ENCODE measurements around the gene RPL29. TPM values are rescaled to one million over a fixed set of nuclear protein-coding genes. Genes with fewer than 3 reads are reported as not detected.

The RPL29 gene
- total and polyA plus RNA-seq, 2 of the 4 experiments (the other 2 are of a cell fraction): 2,081 to 2,126 TPM

DNA sequence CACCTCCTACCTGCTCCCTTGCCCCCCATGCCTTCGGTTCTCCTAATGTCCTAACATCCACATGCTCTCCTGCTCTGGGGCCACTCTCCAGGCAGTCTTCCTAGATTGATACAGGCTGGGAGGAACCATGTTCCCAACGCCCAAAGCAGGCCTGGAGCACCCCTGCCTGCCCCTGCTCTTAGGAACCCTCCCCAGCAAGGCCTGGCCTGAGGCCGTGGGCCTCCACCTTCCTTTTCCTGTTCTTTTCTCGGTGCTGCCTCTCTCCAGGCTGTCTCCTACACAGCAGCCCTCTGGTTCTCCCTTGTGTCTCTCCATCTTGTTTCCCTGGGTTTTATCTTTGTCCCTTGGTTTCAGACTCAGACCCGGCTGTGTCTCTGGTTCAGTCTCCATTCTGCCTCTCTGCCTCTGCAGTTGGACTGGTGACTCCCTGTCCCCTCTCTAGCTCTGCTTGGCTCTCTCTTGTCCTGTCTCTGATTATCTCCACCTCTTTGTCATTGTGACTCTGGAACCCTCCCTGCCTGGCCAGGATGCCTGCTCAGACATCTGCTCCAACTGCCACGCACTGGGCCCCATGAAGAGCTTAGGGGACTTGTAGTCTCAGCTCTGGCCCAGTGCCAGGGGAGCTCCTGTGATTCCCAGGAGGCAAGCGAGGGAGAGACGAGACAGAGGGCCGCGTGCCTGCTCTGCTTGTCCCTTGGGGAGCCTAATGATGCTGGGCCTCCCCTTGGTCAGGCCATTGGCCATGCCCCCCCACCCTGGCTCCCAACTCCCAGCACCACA is 26.0 kb upstream of the RPL29 start (continued):
- TF ChIP-seq, protein P1, sequence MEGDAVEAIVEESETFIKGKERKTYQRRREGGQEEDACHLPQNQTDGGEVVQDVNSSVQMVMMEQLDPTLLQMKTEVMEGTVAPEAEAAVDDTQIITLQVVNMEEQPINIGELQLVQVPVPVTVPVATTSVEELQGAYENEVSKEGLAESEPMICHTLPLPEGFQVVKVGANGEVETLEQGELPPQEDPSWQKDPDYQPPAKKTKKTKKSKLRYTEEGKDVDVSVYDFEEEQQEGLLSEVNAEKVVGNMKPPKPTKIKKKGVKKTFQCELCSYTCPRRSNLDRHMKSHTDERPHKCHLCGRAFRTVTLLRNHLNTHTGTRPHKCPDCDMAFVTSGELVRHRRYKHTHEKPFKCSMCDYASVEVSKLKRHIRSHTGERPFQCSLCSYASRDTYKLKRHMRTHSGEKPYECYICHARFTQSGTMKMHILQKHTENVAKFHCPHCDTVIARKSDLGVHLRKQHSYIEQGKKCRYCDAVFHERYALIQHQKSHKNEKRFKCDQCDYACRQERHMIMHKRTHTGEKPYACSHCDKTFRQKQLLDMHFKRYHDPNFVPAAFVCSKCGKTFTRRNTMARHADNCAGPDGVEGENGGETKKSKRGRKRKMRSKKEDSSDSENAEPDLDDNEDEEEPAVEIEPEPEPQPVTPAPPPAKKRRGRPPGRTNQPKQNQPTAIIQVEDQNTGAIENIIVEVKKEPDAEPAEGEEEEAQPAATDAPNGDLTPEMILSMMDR (conservative IDR thresholded peaks at IDR 0.05; ENCODE audit: low read depth, low read length): no peak
- no peak for TF ChIP-seq BHLHE40 (IDR thresholded peaks at IDR 0.05; ENCODE audit: low read depth, low read length)
- no peak for TF ChIP-seq CEBPB (IDR thresholded peaks at IDR 0.05; ENCODE audit: low read depth, low read length)
- TF ChIP-seq MXI1 (IDR thresholded peaks at IDR 0.05; ENCODE audit: borderline replicate concordance, low read depth, low read length): no peak
- no peak for TF ChIP-seq SMC3 (IDR thresholded peaks at IDR 0.05; ENCODE audit: low read depth, low read length)

All from IMR-90 (cell line).